ENCODE results near the gene MRPS2.
A peak's percentile ranks its signal among the peaks of the same experiment; 100 is the strongest.
"Not testable (repeated sequence)": the region's sequence is repeated elsewhere in the genome, so short reads cannot be mapped to it uniquely, and the experiment has no call there.

The MRPS2 gene

GRCh38 chr9:135500525-135501260, at the start of gene MRPS2:
Gene MRPS2, plus strand, starts transcription at chr9:135500682. Its CDS starts 29 bp downstream, at chr9:135500711.
- peak; percentile 96 for DNase-seq

GRCh38 chr9:135450956-135451355, 49.5 kb upstream of the MRPS2 start:
- no peak for DNase-seq

DNA sequence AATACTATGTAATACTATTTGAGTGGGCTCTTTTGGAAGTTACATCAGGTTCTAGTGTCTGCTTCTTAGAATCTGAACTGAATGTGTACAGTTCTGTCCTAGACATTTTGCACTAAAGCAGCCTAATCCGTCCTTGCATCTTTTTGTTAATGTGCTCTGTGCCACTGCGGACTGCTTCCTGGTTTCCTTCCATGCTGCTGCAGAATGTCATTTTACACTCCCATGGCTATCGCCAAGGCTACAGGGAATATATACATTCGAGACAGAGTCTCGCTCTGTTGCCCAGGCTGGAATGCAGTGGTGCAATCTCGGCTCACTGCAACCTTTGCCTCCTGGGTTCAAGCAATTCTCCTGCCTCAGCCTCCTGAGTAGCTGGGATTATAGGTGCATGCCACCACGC, 48.6 kb upstream of the MRPS2 start:
- DNase-seq: not testable (repeated sequence)

GRCh38 chr9:135454737-135455136, 45.7 kb upstream of the MRPS2 start:
- DNase-seq: no peak

DNA sequence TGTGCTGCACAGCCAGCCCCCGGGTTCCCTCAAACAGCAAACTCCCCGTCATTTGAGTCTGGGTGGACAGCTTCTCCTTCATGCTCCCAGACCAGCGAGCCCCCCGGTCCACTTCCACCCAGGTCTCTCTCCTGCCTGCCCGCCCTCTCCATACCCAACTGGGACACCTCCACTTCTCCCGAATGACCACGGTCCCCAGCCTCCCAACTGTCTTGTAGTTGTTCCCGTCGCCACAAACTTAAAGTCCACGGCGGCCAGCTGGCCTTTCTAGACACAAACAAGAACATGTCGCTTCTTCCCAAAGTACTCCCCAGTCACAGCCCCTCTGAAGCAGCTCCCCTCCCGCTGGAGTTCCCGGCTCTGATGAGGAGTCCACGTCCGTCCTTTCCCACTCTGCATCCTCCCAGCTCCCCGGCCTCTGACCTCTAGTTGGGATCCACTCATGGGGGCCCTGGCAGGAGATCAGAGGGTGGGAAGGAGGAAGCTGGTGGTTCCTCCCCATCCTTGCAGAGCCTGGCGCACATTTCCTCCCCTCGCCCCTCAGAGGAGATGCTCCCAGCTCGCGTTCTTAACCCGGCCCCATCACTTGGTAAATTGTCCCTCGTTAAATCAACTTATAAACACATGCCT, 45.0 kb upstream of the MRPS2 start:
- no peak for DNase-seq

GRCh38 chr9:135456436-135457104, 43.9 kb upstream of the MRPS2 start:
- DNase-seq: no peak

- not testable (repeated sequence) for DNase-seq
These were observed 42.0 kb upstream of the MRPS2 start for GRCh38 chr9:135458478-135458877.

- no peak for DNase-seq
These were observed 38.5 kb upstream of the MRPS2 start for GRCh38 chr9:135461936-135462335.

GRCh38 chr9:135463140-135463539, 37.3 kb upstream of the MRPS2 start:
- DNase-seq: peak; percentile 87

GRCh38 chr9:135464181-135464580, 36.3 kb upstream of the MRPS2 start:
- no peak for DNase-seq

DNA sequence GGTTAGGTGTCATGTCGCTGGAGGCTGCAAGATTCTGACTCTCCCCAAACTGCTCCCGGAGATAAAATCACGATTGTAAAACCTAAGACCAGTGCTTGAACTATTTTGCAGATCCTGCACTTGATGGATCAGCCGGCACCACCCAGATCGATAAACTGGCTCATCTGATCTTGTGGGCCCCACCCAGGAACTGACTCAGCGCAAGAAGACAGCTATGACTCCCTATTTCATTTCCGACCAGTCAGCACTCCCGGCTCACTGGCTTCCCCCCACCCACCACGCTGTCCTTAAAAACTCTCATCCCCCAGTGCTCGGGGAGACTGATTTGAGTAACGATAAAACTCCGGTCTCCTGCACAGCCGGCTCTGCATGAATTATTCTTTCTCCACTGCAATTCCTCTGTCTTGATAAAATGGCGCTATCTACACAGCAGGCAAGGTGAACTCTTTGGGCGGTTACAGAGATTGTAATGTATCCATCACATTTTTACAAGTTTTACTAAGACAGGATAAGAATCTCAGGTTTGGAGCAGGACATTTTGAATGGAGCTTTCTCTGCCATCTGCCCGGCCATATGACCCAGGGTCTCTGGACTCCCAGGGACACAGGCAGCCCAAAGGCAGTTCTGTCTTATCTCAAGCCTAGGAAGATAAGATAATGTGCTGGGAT, 31.5 kb upstream of the MRPS2 start:
- DNase-seq: no peak

DNA sequence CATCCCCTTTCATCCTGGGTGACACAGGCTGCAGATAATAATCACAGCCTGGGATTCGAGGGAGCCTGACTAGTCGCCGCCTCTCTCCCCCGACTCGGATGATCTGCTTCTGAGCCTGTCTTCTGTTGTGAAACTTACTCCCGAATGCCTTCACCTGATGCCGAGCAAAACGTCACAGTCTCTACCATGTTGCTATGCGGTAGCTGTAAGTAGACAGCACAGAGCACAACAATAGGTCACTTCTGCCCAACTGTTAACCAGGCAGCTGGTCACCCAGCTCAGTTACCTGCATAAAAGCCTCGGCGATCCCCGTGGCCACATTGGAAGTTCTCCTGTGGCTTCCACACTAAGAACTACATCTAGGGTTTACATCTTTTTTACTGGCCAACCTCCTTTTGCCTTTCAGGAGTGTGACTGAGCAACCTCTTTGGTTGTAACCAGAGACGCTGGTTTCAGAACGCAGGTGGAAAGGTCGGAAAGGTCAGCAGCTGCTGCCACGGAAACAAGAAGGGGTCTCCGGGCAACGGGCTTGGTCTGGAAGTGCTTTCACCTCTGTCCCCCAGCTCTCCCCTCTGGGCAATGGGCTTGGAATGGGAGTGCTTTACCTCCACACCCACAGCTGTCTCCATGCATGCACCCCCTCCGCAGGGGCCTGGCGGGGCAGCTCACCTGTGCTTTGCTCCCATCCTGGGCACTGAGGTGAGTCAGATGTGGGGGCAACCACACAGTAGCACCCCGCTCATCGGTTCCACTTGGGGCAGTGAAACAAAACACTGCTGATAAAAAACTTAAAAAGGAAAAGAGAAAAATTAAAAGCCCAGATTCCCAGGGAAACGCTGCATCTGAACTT, 28.5 kb upstream of the MRPS2 start:
- no peak for DNase-seq

DNA sequence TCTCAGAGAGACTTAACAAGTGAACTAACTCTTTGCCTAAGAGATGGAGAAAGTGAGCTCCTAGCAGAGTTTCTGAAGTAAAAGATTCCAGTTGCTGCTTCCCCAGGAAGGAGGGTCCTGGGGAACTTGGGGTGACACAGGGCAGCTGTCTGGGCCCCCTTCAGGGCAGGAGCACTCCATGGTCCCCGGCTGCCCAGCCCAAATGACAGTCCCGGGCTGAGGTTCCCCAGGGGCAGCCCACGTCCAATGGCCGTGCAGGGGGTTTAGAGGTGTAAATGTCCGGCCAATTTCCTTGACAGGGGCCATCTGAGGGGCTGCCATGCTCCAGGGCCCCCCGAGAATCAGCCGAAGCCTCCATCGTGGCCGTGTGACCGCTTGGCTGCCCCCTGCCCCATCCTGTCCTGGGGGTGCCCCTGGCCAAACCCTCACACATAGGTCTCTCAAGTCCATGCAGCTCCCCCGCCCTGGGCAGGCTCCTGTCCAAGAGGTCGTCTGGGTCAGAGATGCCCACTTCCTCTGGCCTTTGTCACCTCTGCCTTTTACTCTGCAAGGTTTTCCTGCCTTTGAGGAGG, 26.4 kb upstream of the MRPS2 start:
- DNase-seq: no peak

DNA sequence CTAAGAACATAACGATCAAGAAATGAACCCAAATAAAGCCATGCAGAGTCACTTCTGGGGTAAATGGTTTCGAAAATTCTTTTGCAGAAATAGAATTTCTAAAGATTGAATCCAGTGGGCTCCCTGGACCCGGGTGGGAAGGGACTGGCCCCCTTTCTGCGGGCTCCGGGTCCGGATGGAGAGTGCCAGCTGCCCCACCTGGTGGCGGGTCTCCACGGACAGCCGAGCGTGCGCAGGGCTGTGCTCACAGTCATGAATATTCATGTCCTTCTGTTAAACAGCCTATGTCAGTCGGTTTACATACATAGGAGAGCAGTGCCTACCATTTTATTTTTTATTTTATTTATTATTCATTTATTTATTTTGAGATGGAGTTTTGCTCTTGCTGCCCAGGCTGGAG, 25.6 kb upstream of the MRPS2 start:
- DNase-seq: peak; percentile 87

DNA sequence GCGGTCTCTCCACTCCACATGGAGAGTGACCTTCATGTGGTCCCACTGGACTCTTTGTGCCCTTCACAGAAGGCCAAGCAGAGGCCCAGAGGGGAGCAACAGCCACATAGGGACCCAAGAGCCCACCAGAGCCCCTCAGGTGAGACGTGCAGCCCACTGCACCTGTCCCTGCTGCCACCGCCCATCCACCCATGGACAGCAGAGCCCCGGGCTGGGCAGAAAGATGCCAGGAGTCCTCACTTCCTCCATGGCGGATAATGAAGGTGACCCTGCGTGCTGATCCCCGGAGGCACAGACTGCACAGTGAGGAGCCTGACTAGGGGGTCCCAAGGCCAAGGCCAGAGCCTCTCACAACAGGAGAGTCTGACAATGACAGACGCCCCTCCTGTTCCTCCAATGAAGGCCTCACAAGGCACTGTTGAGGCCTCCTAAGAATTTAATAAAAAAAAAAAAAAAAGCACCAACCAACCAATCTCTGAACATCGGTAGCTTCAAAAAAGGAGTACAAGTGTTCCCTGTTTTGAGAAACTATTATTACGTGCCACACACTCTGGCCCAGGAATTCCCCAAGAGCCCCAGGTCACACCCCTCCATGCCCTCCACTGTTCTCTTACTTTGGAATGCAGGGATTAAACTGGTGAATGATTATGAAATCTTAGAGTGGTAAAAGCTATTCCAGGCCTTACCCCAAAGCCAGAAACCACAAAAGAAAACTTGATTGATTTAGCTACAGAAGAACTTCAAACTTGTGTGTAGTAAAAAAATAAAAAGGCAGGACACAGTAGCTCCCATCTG, 23.7 kb upstream of the MRPS2 start:
- DNase-seq: no peak

DNA sequence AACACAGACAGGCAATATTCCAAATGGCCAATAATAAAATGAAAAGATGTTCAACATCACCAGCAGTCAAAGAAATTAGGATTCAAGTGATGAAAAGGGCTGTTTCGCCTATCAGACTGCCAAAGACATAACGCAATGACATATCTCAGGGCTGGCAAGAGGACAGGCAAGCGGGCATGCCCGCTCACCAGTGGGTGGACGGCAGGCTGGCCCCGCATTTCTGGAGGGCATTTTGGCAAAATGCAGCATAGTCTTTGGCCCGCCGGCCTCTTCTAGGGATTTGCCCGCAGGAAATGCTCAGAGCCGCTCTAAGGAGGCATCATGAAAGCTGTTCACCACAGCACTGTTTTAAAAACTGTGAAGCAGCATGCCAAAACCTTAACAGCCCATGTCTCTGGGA, 22.3 kb upstream of the MRPS2 start:
- no peak for DNase-seq

DNA sequence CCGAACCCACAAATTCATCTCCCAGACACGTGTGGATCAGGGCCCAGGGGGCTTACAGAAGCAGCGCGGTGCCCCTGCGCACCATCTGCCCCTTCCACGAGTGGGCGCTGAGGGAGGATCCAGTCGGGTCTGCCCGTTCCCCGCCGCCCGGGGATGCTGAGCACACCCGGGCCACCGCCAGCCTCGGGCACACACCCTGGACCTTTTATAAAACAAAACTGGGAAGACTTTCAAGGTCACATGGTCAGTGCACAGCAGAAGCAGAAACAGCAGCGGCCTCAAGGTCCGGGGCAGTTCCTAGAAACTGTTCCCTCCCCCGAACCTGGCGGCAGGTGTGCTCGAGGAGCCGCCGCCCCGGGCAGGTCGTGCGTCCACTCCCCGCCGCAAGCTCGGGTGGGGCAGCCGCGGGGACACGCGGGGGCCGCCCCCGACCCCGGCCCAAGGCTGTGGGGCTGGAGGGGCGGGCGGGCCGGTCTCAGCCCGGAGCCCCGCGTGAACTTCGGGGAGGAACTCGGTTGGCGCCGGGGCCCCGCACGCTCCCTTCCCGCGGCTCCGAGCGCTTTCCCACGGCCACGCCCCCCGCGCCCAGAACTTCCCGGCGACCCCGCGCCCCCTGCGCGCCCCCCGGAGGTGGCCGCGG, 21.5 kb upstream of the MRPS2 start:
- no peak for DNase-seq

GRCh38 chr9:135479469-135480052, 20.9 kb upstream of the MRPS2 start, which contains the start of gene PPP1R26:
Gene PPP1R26, plus strand, starts transcription at chr9:135479782. Its CDS starts 4,729 bp downstream, at chr9:135484511.
- DNase-seq: peak; percentile 65

GRCh38 chr9:135480071-135480939, 20.2 kb upstream of the MRPS2 start:
- no peak for DNase-seq
